ENCODE results near the gene NLRP13.

- TF ChIP-seq, protein P1, sequence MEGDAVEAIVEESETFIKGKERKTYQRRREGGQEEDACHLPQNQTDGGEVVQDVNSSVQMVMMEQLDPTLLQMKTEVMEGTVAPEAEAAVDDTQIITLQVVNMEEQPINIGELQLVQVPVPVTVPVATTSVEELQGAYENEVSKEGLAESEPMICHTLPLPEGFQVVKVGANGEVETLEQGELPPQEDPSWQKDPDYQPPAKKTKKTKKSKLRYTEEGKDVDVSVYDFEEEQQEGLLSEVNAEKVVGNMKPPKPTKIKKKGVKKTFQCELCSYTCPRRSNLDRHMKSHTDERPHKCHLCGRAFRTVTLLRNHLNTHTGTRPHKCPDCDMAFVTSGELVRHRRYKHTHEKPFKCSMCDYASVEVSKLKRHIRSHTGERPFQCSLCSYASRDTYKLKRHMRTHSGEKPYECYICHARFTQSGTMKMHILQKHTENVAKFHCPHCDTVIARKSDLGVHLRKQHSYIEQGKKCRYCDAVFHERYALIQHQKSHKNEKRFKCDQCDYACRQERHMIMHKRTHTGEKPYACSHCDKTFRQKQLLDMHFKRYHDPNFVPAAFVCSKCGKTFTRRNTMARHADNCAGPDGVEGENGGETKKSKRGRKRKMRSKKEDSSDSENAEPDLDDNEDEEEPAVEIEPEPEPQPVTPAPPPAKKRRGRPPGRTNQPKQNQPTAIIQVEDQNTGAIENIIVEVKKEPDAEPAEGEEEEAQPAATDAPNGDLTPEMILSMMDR (IDR thresholded peaks at IDR 0.05), result no peak
- no peak for TF ChIP-seq POLR2A (IDR thresholded peaks at IDR 0.05)
Observed at GRCh38 chr19:55907286-55907685, 24.9 kb downstream of the NLRP13 start.
